ENCODE data around the gene C3AR1. TPM values are rescaled to one million over a fixed set of nuclear protein-coding genes. Genes with fewer than 3 reads are reported as not detected.
"Not testable (repeated sequence)": the region's sequence is repeated elsewhere in the genome, so short reads cannot be mapped to it uniquely, and the experiment has no call there.

The C3AR1 gene
- polyA plus RNA-seq, 1 donor (not counting 4 experiments of a cell fraction or from before 2014, with no cell fraction given): 0.60 TPM

DNA sequence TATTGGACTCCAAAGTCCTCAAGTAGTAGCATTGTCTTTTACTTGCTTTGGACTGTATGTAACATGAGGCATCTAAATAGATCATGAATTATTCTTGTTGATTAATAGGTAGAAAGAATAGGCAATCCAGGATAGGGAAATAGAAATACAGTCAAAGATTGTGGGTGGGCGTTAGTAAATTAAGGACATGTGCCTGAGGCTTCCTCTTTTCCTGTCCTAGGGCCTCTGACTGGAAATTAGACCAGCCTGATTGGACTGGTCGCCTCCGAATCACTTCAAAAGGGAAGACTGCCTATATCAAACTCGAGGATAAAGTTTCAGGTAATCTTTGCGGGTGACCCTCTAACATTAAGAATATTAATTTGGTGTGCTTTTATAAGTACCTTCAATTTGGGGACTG, 23.6 kb upstream of the C3AR1 start:
- H3K9ac ChIP-seq (ENCODE audit: control insufficient read depth, extremely low read depth, insufficient read depth, low read length): no peak overlapping the region
- DNase-seq (ENCODE audit: low read depth, low spot score): no peak
- dilution Hi-C loops (cut with MboI; ENCODE audit: extremely low pct_ligation_motif_present, low sequenced_read_pairs): no loop called here
- no peaks in the 10 kb centered on the region for H3K27me3 ChIP-seq (ENCODE audit: control insufficient read depth, extremely low read depth, insufficient read depth, low read length)
- H3K27ac ChIP-seq (ENCODE audit: control insufficient read depth, insufficient read depth, low read length): no peak overlapping the region
- FAIRE-seq: no peak
- peaks cover 9 to 29% of the 10 kb centered on the region in 2 experiments for H3K36me3 ChIP-seq (ENCODE audit: control insufficient read depth in 2 of 2, extremely low read depth in 1 of 2, insufficient read depth in 2 of 2, low read length in 2 of 2)
- no peaks in the 10 kb centered on the region for H4K20me1 ChIP-seq (ENCODE audit: control insufficient read depth, extremely low read depth, insufficient read depth, low read length)
- H3K9me3 ChIP-seq (ENCODE audit: control insufficient read depth, low read depth, low read length): no peaks in the 10 kb centered on the region
- H3K4me3 ChIP-seq (ENCODE audit: control insufficient read depth in 2 of 3, extremely low read depth in 1 of 3, insufficient read depth in 2 of 3, low read depth in 1 of 3, low read length in 3 of 3): no peak overlapping the region
- H3K9me1 ChIP-seq (ENCODE audit: control insufficient read depth, extremely low read depth, insufficient read depth, low read length): no peaks in the 10 kb centered on the region
- no peak for TF ChIP-seq EZH2 (IDR thresholded peaks at IDR 0.05; ENCODE audit: low read length)
- TF ChIP-seq, protein P1, sequence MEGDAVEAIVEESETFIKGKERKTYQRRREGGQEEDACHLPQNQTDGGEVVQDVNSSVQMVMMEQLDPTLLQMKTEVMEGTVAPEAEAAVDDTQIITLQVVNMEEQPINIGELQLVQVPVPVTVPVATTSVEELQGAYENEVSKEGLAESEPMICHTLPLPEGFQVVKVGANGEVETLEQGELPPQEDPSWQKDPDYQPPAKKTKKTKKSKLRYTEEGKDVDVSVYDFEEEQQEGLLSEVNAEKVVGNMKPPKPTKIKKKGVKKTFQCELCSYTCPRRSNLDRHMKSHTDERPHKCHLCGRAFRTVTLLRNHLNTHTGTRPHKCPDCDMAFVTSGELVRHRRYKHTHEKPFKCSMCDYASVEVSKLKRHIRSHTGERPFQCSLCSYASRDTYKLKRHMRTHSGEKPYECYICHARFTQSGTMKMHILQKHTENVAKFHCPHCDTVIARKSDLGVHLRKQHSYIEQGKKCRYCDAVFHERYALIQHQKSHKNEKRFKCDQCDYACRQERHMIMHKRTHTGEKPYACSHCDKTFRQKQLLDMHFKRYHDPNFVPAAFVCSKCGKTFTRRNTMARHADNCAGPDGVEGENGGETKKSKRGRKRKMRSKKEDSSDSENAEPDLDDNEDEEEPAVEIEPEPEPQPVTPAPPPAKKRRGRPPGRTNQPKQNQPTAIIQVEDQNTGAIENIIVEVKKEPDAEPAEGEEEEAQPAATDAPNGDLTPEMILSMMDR (optimal IDR thresholded peaks at IDR 0.05 in 1 of 3, IDR thresholded peaks at IDR 0.05 in 1 of 3, conservative IDR thresholded peaks at IDR 0.05 in 1 of 3; ENCODE audit: extremely low read depth in 1 of 3, insufficient read depth in 2 of 3, low read length in 3 of 3): no peak
- no peak overlapping the region for H2AFZ ChIP-seq (ENCODE audit: control insufficient read depth, low read length)
- H3K4me1 ChIP-seq (ENCODE audit: control insufficient read depth, extremely low read depth, insufficient read depth, low read length): no peaks in the 10 kb centered on the region
- H3K4me2 ChIP-seq (ENCODE audit: control insufficient read depth, extremely low read depth, insufficient read depth, low read depth, low read length): no peak overlapping the region
- H3K79me2 ChIP-seq (ENCODE audit: control insufficient read depth, insufficient read depth, low read length): peaks cover 19% of the 10 kb centered on the region

DNA sequence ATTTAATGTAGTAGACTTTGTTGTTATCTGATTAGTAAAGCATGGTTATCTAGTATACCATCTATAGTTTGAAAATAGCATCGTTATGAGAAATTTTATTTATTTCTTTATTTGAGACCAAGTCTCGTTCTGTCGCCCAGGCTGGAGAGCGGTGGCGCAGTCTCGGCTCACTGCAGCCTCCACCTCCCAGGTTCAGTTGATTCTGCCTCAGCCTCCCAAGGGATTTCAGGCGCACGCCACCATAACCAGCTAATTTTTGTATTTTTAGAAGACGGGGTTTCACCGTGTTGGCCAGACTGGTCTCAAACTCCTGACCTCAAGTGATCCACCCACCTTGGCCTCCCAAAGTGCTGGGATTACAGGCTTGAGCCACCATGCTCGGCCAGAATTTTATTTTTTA, 23.1 kb upstream of the C3AR1 start:
- H3K27ac ChIP-seq (ENCODE audit: control insufficient read depth, insufficient read depth, low read length); H3K4me2 ChIP-seq (ENCODE audit: control insufficient read depth, extremely low read depth, insufficient read depth, low read depth, low read length); H3K9me3 ChIP-seq (ENCODE audit: control insufficient read depth, low read depth, low read length); H3K27me3 ChIP-seq (ENCODE audit: control insufficient read depth, extremely low read depth, insufficient read depth, low read length); dilution Hi-C loops (cut with MboI; ENCODE audit: extremely low pct_ligation_motif_present, low sequenced_read_pairs); DNase-seq (ENCODE audit: low read depth, low spot score); H3K4me3 ChIP-seq (ENCODE audit: control insufficient read depth in 2 of 3, extremely low read depth in 1 of 3, insufficient read depth in 2 of 3, low read depth in 1 of 3, low read length in 3 of 3); H3K4me1 ChIP-seq (ENCODE audit: control insufficient read depth, extremely low read depth, insufficient read depth, low read length); H3K9ac ChIP-seq (ENCODE audit: control insufficient read depth, extremely low read depth, insufficient read depth, low read length); H4K20me1 ChIP-seq (ENCODE audit: control insufficient read depth, extremely low read depth, insufficient read depth, low read length); FAIRE-seq; H2AFZ ChIP-seq (ENCODE audit: control insufficient read depth, low read length); H3K9me1 ChIP-seq (ENCODE audit: control insufficient read depth, extremely low read depth, insufficient read depth, low read length): not testable (repeated sequence)
- H3K79me2 ChIP-seq (ENCODE audit: control insufficient read depth, insufficient read depth, low read length): peaks cover 23% of the 10 kb centered on the region
- peaks cover 9 to 25% of the 10 kb centered on the region in 2 experiments for H3K36me3 ChIP-seq (ENCODE audit: control insufficient read depth in 2 of 2, extremely low read depth in 1 of 2, insufficient read depth in 2 of 2, low read length in 2 of 2)

DNA sequence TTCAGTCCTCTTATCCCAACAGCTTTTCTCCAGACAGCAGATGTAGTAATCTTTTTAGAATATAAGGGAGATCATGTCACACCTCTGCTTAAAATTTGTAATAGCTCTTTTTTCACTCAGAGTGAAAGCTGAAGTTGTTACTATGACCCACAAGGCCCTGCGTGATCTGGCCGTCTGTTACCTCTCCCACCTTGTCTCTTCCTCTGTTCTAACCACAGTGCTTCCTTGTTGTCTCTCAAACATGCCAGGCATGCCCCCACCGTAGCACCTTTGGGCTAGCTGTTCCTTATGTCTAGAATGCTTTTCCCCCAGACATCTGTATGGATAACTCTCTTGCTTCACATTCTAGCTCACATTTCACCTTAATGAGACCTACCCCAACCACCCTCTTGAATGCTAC, 22.4 kb upstream of the C3AR1 start:
- no peak for FAIRE-seq
- H3K4me3 ChIP-seq (ENCODE audit: control insufficient read depth in 2 of 3, extremely low read depth in 1 of 3, insufficient read depth in 2 of 3, low read depth in 1 of 3, low read length in 3 of 3): no peak overlapping the region
- TF ChIP-seq EZH2 (IDR thresholded peaks at IDR 0.05; ENCODE audit: low read length): no peak
- TF ChIP-seq, protein P1 (optimal IDR thresholded peaks at IDR 0.05 in 1 of 3, IDR thresholded peaks at IDR 0.05 in 1 of 3, conservative IDR thresholded peaks at IDR 0.05 in 1 of 3; ENCODE audit: extremely low read depth in 1 of 3, insufficient read depth in 2 of 3, low read length in 3 of 3): no peak
- H4K20me1 ChIP-seq (ENCODE audit: control insufficient read depth, extremely low read depth, insufficient read depth, low read length): no peaks in the 10 kb centered on the region
- DNase-seq (ENCODE audit: low read depth, low spot score): no peak
- H2AFZ ChIP-seq (ENCODE audit: control insufficient read depth, low read length): no peak overlapping the region
- dilution Hi-C loops (cut with MboI; ENCODE audit: extremely low pct_ligation_motif_present, low sequenced_read_pairs): no loop called here
- H3K27ac ChIP-seq (ENCODE audit: control insufficient read depth, insufficient read depth, low read length): no peak overlapping the region
- H3K9me3 ChIP-seq (ENCODE audit: control insufficient read depth, low read depth, low read length): no peaks in the 10 kb centered on the region
- no peaks in the 10 kb centered on the region for H3K27me3 ChIP-seq (ENCODE audit: control insufficient read depth, extremely low read depth, insufficient read depth, low read length)
- H3K4me1 ChIP-seq (ENCODE audit: control insufficient read depth, extremely low read depth, insufficient read depth, low read length): no peaks in the 10 kb centered on the region
- H3K36me3 ChIP-seq (ENCODE audit: control insufficient read depth in 2 of 2, extremely low read depth in 1 of 2, insufficient read depth in 2 of 2, low read length in 2 of 2): peaks cover 7 to 20% of the 10 kb centered on the region in 2 experiments
- H3K4me2 ChIP-seq (ENCODE audit: control insufficient read depth, extremely low read depth, insufficient read depth, low read depth, low read length): no peak overlapping the region
- H3K79me2 ChIP-seq (ENCODE audit: control insufficient read depth, insufficient read depth, low read length): peaks cover 30% of the 10 kb centered on the region
- H3K9ac ChIP-seq (ENCODE audit: control insufficient read depth, extremely low read depth, insufficient read depth, low read length): no peak overlapping the region
- H3K9me1 ChIP-seq (ENCODE audit: control insufficient read depth, extremely low read depth, insufficient read depth, low read length): no peaks in the 10 kb centered on the region

Data from keratinocyte (primary cell).